CD4-positive, alpha-beta memory T cell (primary cell): ENCODE measurements around the gene ALKBH4. TPM values are rescaled to one million over a fixed set of nuclear protein-coding genes. Genes with fewer than 3 reads are reported as not detected.
A peak's percentile ranks its signal among the peaks of the same experiment; 100 is the strongest.
"Not testable (repeated sequence)": the region's sequence is repeated elsewhere in the genome, so short reads cannot be mapped to it uniquely, and the experiment has no call there.

Source experiments
- CTCF ChIA-PET: fragments of 350-600 bp; sonication (Branson Sonifier 250); formaldehyde crosslinking; loops from one replicate; lab custom pipeline; 2021; ENCODE audit warnings: inconsistent platforms; ENCODE audit not compliant: partially characterized antibody; lab: Charles Lee
- POLR2A ChIA-PET: fragments of 350-600 bp; sonication (Branson Sonifier 250); formaldehyde crosslinking; loops from one replicate; lab custom pipeline; 2021; ENCODE audit not compliant: partially characterized antibody; lab: Charles Lee
- DNase-seq, 5 donors: peaks; one replicate each; pipeline versions ENCODE4 v3.0.0 to v3.0.0-alpha.2; 2020 to 2022; ENCODE audit warnings: mixed read lengths in 1 of 5
- H3K27ac ChIP-seq: one replicate; pipeline ENCODE4 v1.7.0; 2013; ENCODE audit warnings: low read depth, low read length
- H3K27me3 ChIP-seq: 2 replicates; pipeline ENCODE4 v1.7.0; 2013; ENCODE audit warnings: mild to moderate bottlenecking, low read length, moderate library complexity; ENCODE audit not compliant: insufficient read depth
- H3K36me3 ChIP-seq: 2 replicates; pipeline ENCODE4 v1.7.0; 2013; ENCODE audit warnings: mild to moderate bottlenecking, low read length, moderate library complexity; ENCODE audit not compliant: insufficient read depth
- H3K4me1 ChIP-seq: 2 replicates; pipeline ENCODE4 v1.7.0; 2013; ENCODE audit warnings: mild to moderate bottlenecking, low read length, moderate library complexity; ENCODE audit not compliant: insufficient read depth
- H3K4me3 ChIP-seq, 2 donors: one replicate each; pipeline ENCODE4 v1.7.0; 2013; ENCODE audit warnings: low read length in 2 of 2, mild to moderate bottlenecking in 1 of 2
- H3K9me3 ChIP-seq, 2 donors: one replicate each; pipeline ENCODE4 v1.7.0; 2013; ENCODE audit warnings: low read length in 2 of 2, control low read depth in 1 of 2; ENCODE audit not compliant: control insufficient read depth in 1 of 2
- H3K27ac Mint-ChIP-seq, 7 donors: one replicate each; pipeline ENCODE4 v1.8.0; 2020 to 2021; ENCODE audit warnings: mixed read lengths in 7 of 7, mild to moderate bottlenecking in 6 of 7, inconsistent platforms in 3 of 7, moderate library complexity in 3 of 7
- H3K27me3 Mint-ChIP-seq, 2 donors: one replicate each; pipeline ENCODE4 v1.8.0; 2020 to 2021; ENCODE audit warnings: mixed read lengths in 2 of 2
- H3K36me3 Mint-ChIP-seq, 2 donors: one replicate each; pipeline ENCODE4 v1.8.0; 2020 to 2021; ENCODE audit warnings: mixed read lengths in 2 of 2, inconsistent platforms in 1 of 2, mild to moderate bottlenecking in 1 of 2
- H3K4me1 Mint-ChIP-seq, 4 donors: one replicate each; pipeline ENCODE4 v1.8.0; 2020 to 2021; ENCODE audit warnings: mixed read lengths in 4 of 4, mild to moderate bottlenecking in 1 of 4
- H3K4me3 Mint-ChIP-seq, 8 donors: one replicate each; pipeline ENCODE4 v1.8.0; 2020 to 2021; ENCODE audit warnings: mixed read lengths in 8 of 8, mild to moderate bottlenecking in 7 of 8, moderate library complexity in 6 of 8, inconsistent platforms in 3 of 8
- H3K9me3 Mint-ChIP-seq, 8 donors: one replicate each; pipeline ENCODE4 v1.8.0; 2020 to 2021; ENCODE audit warnings: mixed read lengths in 8 of 8, mild to moderate bottlenecking in 5 of 8, inconsistent platforms in 3 of 8, moderate library complexity in 1 of 8
- intact Hi-C: fragments of 100-400 bp; cut with micrococcal nuclease; formaldehyde crosslinking; loops from one replicate; pipeline ENCODE4 v1.15.1; 2023
- polyA plus RNA-seq, 2 donors: library from polyadenylated mRNA; unstranded; fragments of 300-500 nt; fragmentation: Illumina TruSeq; gene quantifications; one replicate each; pipeline ENCODE4 v1.2.3, GENCODE V29; 2021
- total RNA-seq, 2 experiments: library from RNA; stranded (reverse); gene quantifications; one replicate each; pipeline ENCODE4 v1.2.3, GENCODE V29; 2021

ALKBH4 gene
- total and polyA plus RNA-seq, 4 experiments from 2014 or later = 11.8 to 16.6 (median 13.8) TPM

- peaks cover 20% of the 10 kb centered on the region for H3K36me3 ChIP-seq
- H3K4me3 ChIP-seq, H3K27me3 ChIP-seq, CTCF ChIA-PET, H3K4me1 Mint-ChIP-seq, H3K4me1 ChIP-seq, POLR2A ChIA-PET, H3K27me3 Mint-ChIP-seq, H3K4me3 Mint-ChIP-seq, H3K9me3 Mint-ChIP-seq, H3K27ac Mint-ChIP-seq, H3K9me3 ChIP-seq, DNase-seq, H3K27ac ChIP-seq, intact Hi-C loops: not testable (repeated sequence)
- peaks cover 0 to 24% of the 10 kb centered on the region in 2 donors for H3K36me3 Mint-ChIP-seq
Measured at GRCh38 chr7:102474116-102474515, 9.5 kb upstream of the ALKBH4 start.

- Mint-ChIP-seq H3K9me3 (no peaks in the 10 kb centered on the region), H3K27me3 (no peaks in the 10 kb centered on the region), H3K4me1 (peaks cover 0 to under 1% (median 0%) of the 10 kb centered on the region in 4 donors), H3K27ac (peak overlapping the region in 1 of 7 donors; percentile 35), H3K36me3 (peaks cover 0 to 22% of the 10 kb centered on the region in 2 donors), H3K4me3 (no peak overlapping the region)
- CTCF ChIA-PET = interaction anchor here (1.9 kb wide), 1 partner anchor 59 kb away, joined by 6 read pairs; no protein-coding TSS in a partner anchor
- POLR2A ChIA-PET = interaction anchor here (1.2 kb wide), 1 partner anchor 47 kb away, joined by 3 read pairs; no protein-coding TSS in a partner anchor
- Histone ChIP-seq H3K4me3 (no peak overlapping the region), H3K27me3 (no peaks in the 10 kb centered on the region), H3K36me3 (peaks cover 20% of the 10 kb centered on the region), H3K27ac (no peak overlapping the region), H3K4me1 (no peaks in the 10 kb centered on the region), H3K9me3 (no peaks in the 10 kb centered on the region)
- DNase-seq = no peak
- intact Hi-C loops = no loop called here
Measured at GRCh38 chr7:102473271-102473991, 8.8 kb upstream of the ALKBH4 start.

- Histone ChIP-seq H3K4me3 (no peak overlapping the region), H3K27me3 (no peaks in the 10 kb centered on the region), H3K9me3 (no peaks in the 10 kb centered on the region), H3K36me3 (peaks cover 20% of the 10 kb centered on the region), H3K27ac (no peak overlapping the region), H3K4me1 (no peaks in the 10 kb centered on the region)
- Mint-ChIP-seq H3K9me3 (no peaks in the 10 kb centered on the region), H3K36me3 (peaks cover 0 to 22% of the 10 kb centered on the region in 2 donors), H3K27me3 (no peaks in the 10 kb centered on the region), H3K4me1 (peaks cover 0 to under 1% (median 0%) of the 10 kb centered on the region in 4 donors), H3K4me3 (no peak overlapping the region), H3K27ac (peak overlapping the region in 1 of 7 donors; percentile 35)
- CTCF ChIA-PET = interaction anchor here (1.9 kb wide), 1 partner anchor 58 kb away, joined by 6 read pairs; no protein-coding TSS in a partner anchor
- intact Hi-C loops = no loop called here
- POLR2A ChIA-PET = interaction anchor here (1.0 to 1.2 kb wide), 2 partner anchors 46 kb away, joined by 3 to 4 read pairs; no protein-coding TSS in a partner anchor
- DNase-seq = no peak
Measured at GRCh38 chr7:102472126-102473041, 7.7 kb upstream of the ALKBH4 start.

- Histone ChIP-seq H3K4me3 (no peak overlapping the region), H3K9me3 (no peaks in the 10 kb centered on the region), H3K4me1 (no peaks in the 10 kb centered on the region), H3K27me3 (no peaks in the 10 kb centered on the region), H3K36me3 (peaks cover 20% of the 10 kb centered on the region), H3K27ac (no peak overlapping the region)
- Mint-ChIP-seq H3K4me1 (peaks cover 1 to 6% (median 4%) of the 10 kb centered on the region in 4 donors), H3K4me3 (no peak overlapping the region), H3K36me3 (peaks cover 3 to 27% of the 10 kb centered on the region in 2 donors), H3K27ac (peak overlapping the region in 1 of 7 donors; percentile 46), H3K27me3 (no peaks in the 10 kb centered on the region), H3K9me3 (no peaks in the 10 kb centered on the region)
- intact Hi-C loops = no loop called here
- DNase-seq = no peak
- CTCF ChIA-PET = interaction anchor here (1.9 kb wide), 1 partner anchor 58 kb away, joined by 6 read pairs; no protein-coding TSS in a partner anchor
- POLR2A ChIA-PET = interaction anchor here (1.0 kb wide), 1 partner anchor 45 kb away, joined by 4 read pairs; no protein-coding TSS in a partner anchor
Measured at GRCh38 chr7:102471791-102472125, 7.1 kb upstream of the ALKBH4 start.

GRCh38 chr7:102469972-102470825, 5.5 kb upstream of the ALKBH4 start:
- no peak overlapping the region for H3K27ac ChIP-seq
- ChIA-PET POLR2A (interaction anchor here (0.6 to 1.6 kb wide), 2 partner anchors 38 to 51 kb away, joined by 3 read pairs; no protein-coding TSS in a partner anchor), CTCF (interaction anchor here (0.8 kb wide), 1 partner anchor 67 kb away, joined by 3 read pairs; no protein-coding TSS in a partner anchor)
- Mint-ChIP-seq H3K27ac (peak overlapping the region in 2 of 7 donors; percentile 12 to 74), H3K4me1 (peaks cover 6 to 22% (median 14%) of the 10 kb centered on the region in 4 donors), H3K27me3 (no peaks in the 10 kb centered on the region), H3K4me3 (no peak overlapping the region), H3K36me3 (peaks cover 4 to 27% of the 10 kb centered on the region in 2 donors), H3K9me3 (no peaks in the 10 kb centered on the region)
- no peak for DNase-seq
- H3K9me3 ChIP-seq = no peaks in the 10 kb centered on the region
- peaks cover 13% of the 10 kb centered on the region for H3K4me1 ChIP-seq
- H3K36me3 ChIP-seq = peaks cover 20% of the 10 kb centered on the region
- intact Hi-C loops = no loop called here
- H3K27me3 ChIP-seq = no peaks in the 10 kb centered on the region
- no peak overlapping the region for H3K4me3 ChIP-seq

GRCh38 chr7:102469351-102469971, 4.8 kb upstream of the ALKBH4 start:
- Mint-ChIP-seq H3K4me3 (no peak overlapping the region), H3K27ac (no peak overlapping the region)
- intact Hi-C loops = no loop called here

More at GRCh38 chr7:102469351-102469971, 4.8 kb upstream of the ALKBH4 start:
- H3K27me3 ChIP-seq = no peaks in the 10 kb centered on the region
- no peak overlapping the region for H3K27ac ChIP-seq
- H3K36me3 ChIP-seq = peaks cover 20% of the 10 kb centered on the region
- ChIA-PET CTCF (no interaction called here), POLR2A (interaction anchor here (0.6 to 1.6 kb wide), 2 partner anchors 38 to 50 kb away, joined by 3 read pairs; no protein-coding TSS in a partner anchor)
- no peak for DNase-seq
- no peak overlapping the region for H3K4me3 ChIP-seq
- peaks cover 13% of the 10 kb centered on the region for H3K4me1 ChIP-seq
- no peaks in the 10 kb centered on the region for H3K9me3 Mint-ChIP-seq
- no peaks in the 10 kb centered on the region for H3K9me3 ChIP-seq
- H3K4me1 Mint-ChIP-seq = peaks cover 6 to 25% (median 15%) of the 10 kb centered on the region in 4 donors
- H3K27me3 Mint-ChIP-seq = no peaks in the 10 kb centered on the region
- peaks cover 4 to 27% of the 10 kb centered on the region in 2 donors for H3K36me3 Mint-ChIP-seq
